ENCODE measurements around the gene CDKN2D. TPM values are rescaled to one million over a fixed set of nuclear protein-coding genes. Genes with fewer than 3 reads are reported as not detected.

The CDKN2D gene
- total and polyA plus RNA-seq, 2 of the 8 experiments (the other 6 are each of a cell fraction or from before 2014, with no cell fraction given) = 3.0 to 4.0 TPM

DNA sequence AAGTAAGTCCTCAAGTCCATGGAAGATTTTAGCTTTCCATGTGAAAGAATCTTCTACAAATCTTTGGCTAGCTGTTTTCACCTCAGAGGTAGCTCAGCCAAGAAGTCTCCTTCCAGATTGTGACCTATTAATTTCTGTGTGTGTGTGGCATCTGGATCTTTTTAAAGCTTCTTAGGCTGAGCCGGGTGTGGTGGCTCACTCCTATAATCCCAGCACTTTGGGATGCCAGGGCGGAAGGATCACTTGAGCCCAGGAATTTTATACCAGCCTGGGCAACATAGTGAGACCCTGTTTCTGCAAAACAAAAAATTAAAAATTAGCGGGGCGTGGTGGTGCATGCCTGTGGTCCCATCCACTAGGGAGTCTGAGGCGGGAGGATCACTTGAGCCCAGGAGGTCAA is 43.1 kb upstream of the CDKN2D start:
- POLR2A ChIA-PET (ENCODE audit: partially characterized antibody) = interaction anchor here (1.3 to 2.1 kb wide), 6 partner anchors 9 to 51 kb away, joined by 3 to 15 read pairs (median 6); no protein-coding TSS in a partner anchor
- H3K56ac ChIP-seq (replicated peaks; ENCODE audit: insufficient read length, low read depth, low read length) = no peak overlapping the region
- H3K23ac ChIP-seq (ENCODE audit: insufficient read length) = no peak overlapping the region
- H3K4me1 ChIP-seq (replicated peaks in 1 of 4; ENCODE audit: control insufficient read depth in 3 of 4, insufficient read depth in 4 of 4, low read length in 3 of 4) = no peaks in the 10 kb centered on the region
- H2BK5ac ChIP-seq (ENCODE audit: low read depth, low read length) = no peak overlapping the region
- H3K4me2 ChIP-seq (ENCODE audit: insufficient read depth in 1 of 2, low read depth in 2 of 2, low read length in 2 of 2) = no peak overlapping the region
- no peaks in the 10 kb centered on the region for H3K79me2 ChIP-seq (ENCODE audit: control insufficient read depth in 1 of 2, insufficient read depth in 2 of 2, low read length in 2 of 2)
- H4K8ac ChIP-seq (ENCODE audit: extremely low read depth, insufficient read depth, low read length) = no peak overlapping the region
- H2BK120ac ChIP-seq (replicated peaks; ENCODE audit: low read depth, low read length) = no peak overlapping the region
- H2BK15ac ChIP-seq (ENCODE audit: low read length) = no peak overlapping the region
- no peak overlapping the region for H3K14ac ChIP-seq (ENCODE audit: insufficient read length)
- peaks cover 0 to 2% of the 10 kb centered on the region in 2 experiments for H4K20me1 ChIP-seq (replicated peaks in 1 of 2; ENCODE audit: control insufficient read depth in 1 of 2, insufficient read depth in 2 of 2, low read length in 2 of 2)
- DNase-seq (ENCODE audit: low read depth in 1 of 2, low spot score in 2 of 2) = no peak
- no peak for FAIRE-seq
- no peak overlapping the region for H2BK20ac ChIP-seq (ENCODE audit: low read length)
- H3K36me3 ChIP-seq (ENCODE audit: control insufficient read depth in 2 of 4, insufficient read depth in 4 of 4, low read length in 3 of 4) = no peaks in the 10 kb centered on the region
- no peak overlapping the region for H3K4ac ChIP-seq (replicated peaks; ENCODE audit: insufficient read length, low read depth, low read length)
- CTCF ChIA-PET (ENCODE audit: partially characterized antibody) = interaction anchor here (0.6 to 3.8 kb wide), 8 partner anchors 8 to 179 kb away, joined by 3 to 21 read pairs (median 4); no protein-coding TSS in a partner anchor
- H2BK12ac ChIP-seq (ENCODE audit: low read depth, low read length) = no peak overlapping the region
- no peak overlapping the region for H3K4me3 ChIP-seq (ENCODE audit: extremely low read depth in 1 of 4, insufficient read depth in 2 of 4, low read depth in 3 of 4, low read length in 4 of 4)
- H3K18ac ChIP-seq (ENCODE audit: extremely low read depth, low read length) = no peak overlapping the region
- H3K27ac ChIP-seq (ENCODE audit: low read depth, low read length) = no peak overlapping the region
- no peaks in the 10 kb centered on the region for H3K9me3 ChIP-seq (ENCODE audit: insufficient read depth in 2 of 2, low read depth in 1 of 2, low read length in 1 of 2)
- peaks cover 3% of the 10 kb centered on the region; the same call in 1 of the 2 replicates for H3K79me1 ChIP-seq (ENCODE audit: low read depth, low read length)
- H4K5ac ChIP-seq (ENCODE audit: insufficient read length, low read depth, low read length) = no peak overlapping the region
- H2AFZ ChIP-seq (ENCODE audit: low read length) = no peak overlapping the region
- 83% methylated on average over 5 of the region's 5 CpGs; no CpG with 5 or more reads in 1 of the 2 experiments for WGBS, 2 experiments (ENCODE audit: extremely low coverage in 1 of 2, insufficient coverage in 1 of 2, insufficient read length in 1 of 2, insufficient replicate concordance in 2 of 2, low coverage in 1 of 2, low lambda C conversion rate in 2 of 2, missing lambda C conversion rate in 1 of 2)
- H2AK5ac ChIP-seq (ENCODE audit: low read depth, low read length) = no peak overlapping the region
- no peaks in the 10 kb centered on the region for H3K27me3 ChIP-seq (replicated peaks in 1 of 4; ENCODE audit: control insufficient read depth in 3 of 4, extremely low read depth in 1 of 4, insufficient read depth in 3 of 4, low read length in 3 of 4)
- no peaks in the 10 kb centered on the region for H3K23me2 ChIP-seq (ENCODE audit: low read depth, low read length)
- H4K91ac ChIP-seq (replicated peaks; ENCODE audit: insufficient read length, low read length) = no peak overlapping the region
- H3K9ac ChIP-seq (replicated peaks in 1 of 4; ENCODE audit: extremely low read depth in 1 of 4, low read depth in 3 of 4, low read length in 3 of 4) = no peak overlapping the region
- TF ChIP-seq, protein P1, sequence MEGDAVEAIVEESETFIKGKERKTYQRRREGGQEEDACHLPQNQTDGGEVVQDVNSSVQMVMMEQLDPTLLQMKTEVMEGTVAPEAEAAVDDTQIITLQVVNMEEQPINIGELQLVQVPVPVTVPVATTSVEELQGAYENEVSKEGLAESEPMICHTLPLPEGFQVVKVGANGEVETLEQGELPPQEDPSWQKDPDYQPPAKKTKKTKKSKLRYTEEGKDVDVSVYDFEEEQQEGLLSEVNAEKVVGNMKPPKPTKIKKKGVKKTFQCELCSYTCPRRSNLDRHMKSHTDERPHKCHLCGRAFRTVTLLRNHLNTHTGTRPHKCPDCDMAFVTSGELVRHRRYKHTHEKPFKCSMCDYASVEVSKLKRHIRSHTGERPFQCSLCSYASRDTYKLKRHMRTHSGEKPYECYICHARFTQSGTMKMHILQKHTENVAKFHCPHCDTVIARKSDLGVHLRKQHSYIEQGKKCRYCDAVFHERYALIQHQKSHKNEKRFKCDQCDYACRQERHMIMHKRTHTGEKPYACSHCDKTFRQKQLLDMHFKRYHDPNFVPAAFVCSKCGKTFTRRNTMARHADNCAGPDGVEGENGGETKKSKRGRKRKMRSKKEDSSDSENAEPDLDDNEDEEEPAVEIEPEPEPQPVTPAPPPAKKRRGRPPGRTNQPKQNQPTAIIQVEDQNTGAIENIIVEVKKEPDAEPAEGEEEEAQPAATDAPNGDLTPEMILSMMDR (IDR thresholded peaks at IDR 0.05; ENCODE audit: control extremely low read depth in 1 of 3, insufficient read depth in 1 of 3, low read depth in 1 of 3, low read length in 3 of 3) = no peak
- no peak for TF ChIP-seq RNF2 (IDR thresholded peaks at IDR 0.05; ENCODE audit: borderline replicate concordance, low read depth, low read length, missing control alignments, poor library complexity, severe bottlenecking)
- TF ChIP-seq EGR1 (IDR thresholded peaks at IDR 0.05; ENCODE audit: borderline replicate concordance, low read depth, low read length) = no peak
- no peak for TF ChIP-seq PHF8 (conservative IDR thresholded peaks at IDR 0.05; ENCODE audit: low read depth, low read length)
- no peak for TF ChIP-seq SIRT6 (IDR thresholded peaks at IDR 0.05; ENCODE audit: low read length)
- TF ChIP-seq SIN3A (conservative IDR thresholded peaks at IDR 0.05 in 1 of 2, IDR thresholded peaks at IDR 0.05 in 1 of 2; ENCODE audit: low read depth in 1 of 2, low read length in 2 of 2) = no peak
- TF ChIP-seq, protein P2, sequence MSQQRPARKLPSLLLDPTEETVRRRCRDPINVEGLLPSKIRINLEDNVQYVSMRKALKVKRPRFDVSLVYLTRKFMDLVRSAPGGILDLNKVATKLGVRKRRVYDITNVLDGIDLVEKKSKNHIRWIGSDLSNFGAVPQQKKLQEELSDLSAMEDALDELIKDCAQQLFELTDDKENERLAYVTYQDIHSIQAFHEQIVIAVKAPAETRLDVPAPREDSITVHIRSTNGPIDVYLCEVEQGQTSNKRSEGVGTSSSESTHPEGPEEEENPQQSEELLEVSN (IDR thresholded peaks at IDR 0.05) = no peak
- TF ChIP-seq TAF7 (optimal IDR thresholded peaks at IDR 0.05; ENCODE audit: borderline replicate concordance, low read depth, low read length) = no peak
- no peak for TF ChIP-seq RAD21 (IDR thresholded peaks at IDR 0.05 in 1 of 2, conservative IDR thresholded peaks at IDR 0.05 in 1 of 2; ENCODE audit: low read depth in 2 of 2, low read length in 2 of 2)

Measured in H1 (cell line).